Mammary epithelial cell (primary cell): ENCODE measurements around the gene GPC6.

Experiments
- EZH2 ChIP-seq: IDR thresholded peaks from 2 replicates; pipeline ENCODE4 v1.6.1; 2012; ENCODE audit warnings: low read length, inconsistent platforms, borderline replicate concordance
- TF ChIP-seq, protein P1 (sequence below), 2 donors: IDR thresholded peaks in 1 of 2; conservative IDR thresholded peaks in 1 of 2; 2 replicates each; pipeline ENCODE4 v1.5.1; 2011 to 2012; ENCODE audit warnings: inconsistent platforms in 2 of 2, low read length in 2 of 2, mild to moderate bottlenecking in 2 of 2, control low read depth in 1 of 2, low read depth in 1 of 2; ENCODE audit not compliant: insufficient read depth in 1 of 2; ENCODE audit errors: extremely low read depth in 1 of 2

DNA sequence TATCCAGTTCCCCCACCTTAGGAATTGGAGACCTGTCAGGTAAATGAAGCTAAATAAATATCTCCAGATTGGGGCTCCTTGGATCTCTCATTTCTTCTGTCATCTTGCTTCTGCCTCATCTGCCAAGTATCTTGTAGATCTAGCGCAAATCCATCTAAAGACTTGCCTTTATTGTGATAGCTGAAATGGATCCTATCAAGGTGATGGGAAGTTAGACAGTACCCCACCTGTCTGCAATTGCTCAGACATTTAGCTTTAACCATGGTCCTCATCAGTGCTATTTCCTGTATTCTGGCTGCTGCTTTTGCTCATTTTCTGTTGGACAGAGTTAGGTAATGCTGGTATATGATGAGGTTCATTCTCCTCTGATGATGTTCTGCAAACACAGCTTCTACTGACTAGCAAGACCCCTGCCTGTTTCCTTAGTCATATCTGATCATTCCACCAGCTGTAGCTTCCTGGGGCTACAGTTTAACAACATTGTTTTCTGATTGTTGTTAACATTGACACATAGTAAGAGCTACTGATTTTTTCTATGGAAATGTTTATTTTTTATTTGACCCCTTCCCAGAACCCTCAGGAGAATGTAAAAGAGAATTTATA, 912.9 kb downstream of the GPC6 start:
- TF ChIP-seq, protein P1, sequence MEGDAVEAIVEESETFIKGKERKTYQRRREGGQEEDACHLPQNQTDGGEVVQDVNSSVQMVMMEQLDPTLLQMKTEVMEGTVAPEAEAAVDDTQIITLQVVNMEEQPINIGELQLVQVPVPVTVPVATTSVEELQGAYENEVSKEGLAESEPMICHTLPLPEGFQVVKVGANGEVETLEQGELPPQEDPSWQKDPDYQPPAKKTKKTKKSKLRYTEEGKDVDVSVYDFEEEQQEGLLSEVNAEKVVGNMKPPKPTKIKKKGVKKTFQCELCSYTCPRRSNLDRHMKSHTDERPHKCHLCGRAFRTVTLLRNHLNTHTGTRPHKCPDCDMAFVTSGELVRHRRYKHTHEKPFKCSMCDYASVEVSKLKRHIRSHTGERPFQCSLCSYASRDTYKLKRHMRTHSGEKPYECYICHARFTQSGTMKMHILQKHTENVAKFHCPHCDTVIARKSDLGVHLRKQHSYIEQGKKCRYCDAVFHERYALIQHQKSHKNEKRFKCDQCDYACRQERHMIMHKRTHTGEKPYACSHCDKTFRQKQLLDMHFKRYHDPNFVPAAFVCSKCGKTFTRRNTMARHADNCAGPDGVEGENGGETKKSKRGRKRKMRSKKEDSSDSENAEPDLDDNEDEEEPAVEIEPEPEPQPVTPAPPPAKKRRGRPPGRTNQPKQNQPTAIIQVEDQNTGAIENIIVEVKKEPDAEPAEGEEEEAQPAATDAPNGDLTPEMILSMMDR (conservative IDR thresholded peaks at IDR 0.05 in 1 of 2, IDR thresholded peaks at IDR 0.05 in 1 of 2; ENCODE audit: extremely low read depth in 1 of 2, insufficient read depth in 1 of 2, low read depth in 1 of 2, low read length in 2 of 2): no peak
- no peak for TF ChIP-seq EZH2
